HCEC 1CT (cell line): ENCODE measurements around the gene CHST8.

ENCODE experiments used
- DNase-seq: peaks from one replicate; pipeline ENCODE4 v3.0.0-alpha.2; 2017

CHST8 gene

GRCh38 chr19:33773704-33774624, 152.2 kb downstream of the CHST8 start:
- no peak for DNase-seq

- DNase-seq, result no peak
Observed at GRCh38 chr19:33774751-33775150, 153.0 kb downstream of the CHST8 start.

GRCh38 chr19:33775731-33776487, 154.2 kb downstream of the CHST8 start:
- no peak for DNase-seq

GRCh38 chr19:33777351-33777750, 155.6 kb downstream of the CHST8 start:
- no peak for DNase-seq

- DNase-seq, result no peak
Observed at GRCh38 chr19:33777753-33778088, 156.0 kb downstream of the CHST8 start.

- peak; percentile 30 for DNase-seq
Observed at GRCh38 chr19:33778089-33778791, 156.5 kb downstream of the CHST8 start.

- no peak for DNase-seq
Observed at GRCh38 chr19:33779849-33780248, 158.1 kb downstream of the CHST8 start.

- DNase-seq, result no peak
Observed at GRCh38 chr19:33780251-33780650, 158.5 kb downstream of the CHST8 start.

- DNase-seq, result no peak
Observed at GRCh38 chr19:33780746-33781145, 159.0 kb downstream of the CHST8 start.

GRCh38 chr19:33781415-33781935, 159.7 kb downstream of the CHST8 start:
- DNase-seq, result no peak

GRCh38 chr19:33781996-33782395, 160.2 kb downstream of the CHST8 start:
- no peak for DNase-seq

GRCh38 chr19:33784432-33784831, 162.7 kb downstream of the CHST8 start:
- DNase-seq, result no peak

- no peak for DNase-seq
Observed at GRCh38 chr19:33785795-33786194, 164.0 kb downstream of the CHST8 start.

GRCh38 chr19:33788676-33789075, 166.9 kb downstream of the CHST8 start:
- no peak for DNase-seq

- DNase-seq, result no peak
Observed at GRCh38 chr19:33789344-33789743, 167.6 kb downstream of the CHST8 start.

- no peak for DNase-seq
Observed at GRCh38 chr19:33794683-33795369, 173.1 kb downstream of the CHST8 start.

- DNase-seq, result peak; percentile 32
Observed at GRCh38 chr19:33795370-33796163, 173.8 kb downstream of the CHST8 start.

GRCh38 chr19:33796164-33796875, 174.6 kb downstream of the CHST8 start, which contains the start of gene KCTD15:
TSS of gene KCTD15 (plus strand) at chr19:33796870. CDS start at chr19:33800455, 3,585 bp downstream.
- no peak for DNase-seq

- DNase-seq, result no peak
Observed at GRCh38 chr19:33797802-33798671, 176.3 kb downstream of the CHST8 start.

GRCh38 chr19:33798681-33799111, 176.9 kb downstream of the CHST8 start:
- no peak for DNase-seq
